ENCODE data around the gene DNASE1L3. TPM values are rescaled to one million over a fixed set of nuclear protein-coding genes. Genes with fewer than 3 reads are reported as not detected.

Gene DNASE1L3
- total and polyA plus RNA-seq, 2 donors (not counting 3 experiments of a cell fraction or from before 2014, with no cell fraction given): 0.95 to 1.3 TPM

DNA sequence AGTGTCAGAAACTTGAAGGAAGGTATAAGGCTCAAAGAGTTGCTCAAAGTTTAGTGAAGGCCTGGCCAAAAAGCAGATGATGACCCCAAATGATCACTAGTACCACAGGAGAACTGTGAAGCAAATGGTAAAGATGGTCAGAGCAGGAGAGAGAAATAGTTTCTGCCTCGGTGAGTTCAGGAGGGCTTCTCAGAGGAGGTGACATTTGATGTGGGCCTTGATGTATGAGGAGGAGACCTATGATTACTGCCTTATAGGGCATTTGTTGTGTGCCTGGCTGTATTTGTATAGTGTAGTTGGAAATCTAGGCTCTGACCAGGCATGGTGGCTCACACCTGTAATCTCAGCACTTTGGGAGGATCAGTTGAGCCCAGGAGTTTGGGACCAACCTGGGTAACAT lies 50.4 kb downstream of the DNASE1L3 start:
- Histone ChIP-seq H3K27me3 (ENCODE audit: control insufficient read depth in 2 of 2, insufficient read depth in 2 of 2, low read length in 2 of 2) (no peaks in the 10 kb centered on the region), H2AFZ (ENCODE audit: low read depth, low read length) (no peak overlapping the region), H3K4me3 (replicated peaks in 1 of 3; ENCODE audit: insufficient read depth in 1 of 3, low read depth in 1 of 3, low read length in 3 of 3) (no peak overlapping the region), H3K4me2 (ENCODE audit: insufficient read depth, low read length) (no peak overlapping the region), H3K9me1 (replicated peaks; ENCODE audit: control insufficient read depth, extremely low read depth, insufficient read depth, low read length) (no peaks in the 10 kb centered on the region), H3K4me1 (ENCODE audit: control insufficient read depth, extremely low read depth, insufficient read depth, low read length) (peaks cover 41% of the 10 kb centered on the region), H3K9ac (replicated peaks; ENCODE audit: extremely low read depth, insufficient read depth, low read length) (no peak overlapping the region), H3K9me3 (replicated peaks; ENCODE audit: control insufficient read depth, insufficient read depth, low read length) (no peaks in the 10 kb centered on the region), H4K20me1 (replicated peaks; ENCODE audit: control insufficient read depth, extremely low read depth, insufficient read depth, low read length) (no peaks in the 10 kb centered on the region), H3K36me3 (ENCODE audit: control insufficient read depth in 2 of 2, extremely low read depth in 1 of 2, insufficient read depth in 2 of 2, low read length in 2 of 2) (peaks cover 66 to 73% of the 10 kb centered on the region in 2 experiments), H3K27ac (ENCODE audit: insufficient read depth, low read depth, low read length) (no peak overlapping the region), H3K79me2 (ENCODE audit: control insufficient read depth, insufficient read depth, low read length) (peaks cover 10% of the 10 kb centered on the region)
- ChIA-PET POLR2A (no interaction called here), CTCF (no interaction called here)
- intact Hi-C loops (cut with micrococcal nuclease) (loop anchor here (5.0 kb wide), 2 partner anchors 148 to 188 kb away; no protein-coding TSS in a partner anchor), dilution Hi-C loops (cut with MboI; ENCODE audit: extremely low pct_ligation_motif_present, low sequenced_read_pairs) (no loop called here)
- DNase-seq (ENCODE audit: low read depth, low spot score) (no peak), FAIRE-seq (no peak)
- TF ChIP-seq JUN (IDR thresholded peaks at IDR 0.05; ENCODE audit: borderline replicate concordance, insufficient read depth, insufficient read length, low read depth) (no peak), POLR2A (IDR thresholded peaks at IDR 0.05; ENCODE audit: low read depth, low read length) (no peak)
- no TSS peak for BruUV-seq (replicated peaks)

DNA sequence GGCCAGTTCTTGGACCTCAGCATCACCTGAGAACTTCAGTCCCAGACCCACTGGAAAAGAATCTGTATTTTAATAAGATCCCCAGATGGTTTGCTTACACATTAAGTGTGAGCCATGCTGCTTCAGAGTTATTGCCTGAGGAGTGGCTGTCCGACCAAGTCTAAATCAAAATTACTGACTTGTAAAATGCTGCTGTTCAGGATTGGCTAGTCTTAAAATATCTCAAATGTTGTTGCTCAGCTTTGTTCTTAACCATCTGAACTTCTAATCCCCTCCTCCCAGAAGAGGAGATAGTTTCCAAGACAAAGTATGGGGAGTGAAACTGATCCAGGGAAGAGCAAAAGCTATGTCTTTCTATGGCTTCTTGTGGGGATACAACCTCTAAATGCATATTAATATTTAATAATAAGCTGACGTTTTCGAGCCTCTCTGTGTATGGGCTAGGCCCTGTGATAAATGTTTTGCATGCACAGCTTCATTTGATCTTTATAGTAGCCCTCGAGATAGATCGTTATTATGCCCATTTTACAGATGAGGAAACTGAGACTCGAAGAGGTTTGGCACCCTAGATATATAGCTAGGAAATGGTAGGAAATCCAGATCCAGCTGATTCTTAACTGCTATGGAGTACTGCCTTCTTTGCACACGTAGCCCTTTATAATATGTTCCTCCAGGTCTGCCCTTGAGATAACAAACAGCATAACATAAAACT lies 52.2 kb downstream of the DNASE1L3 start:
- no peak for DNase-seq (ENCODE audit: low read depth, low spot score)
- Histone ChIP-seq H3K9me3 (replicated peaks; ENCODE audit: control insufficient read depth, insufficient read depth, low read length) (no peaks in the 10 kb centered on the region), H3K27me3 (ENCODE audit: control insufficient read depth in 2 of 2, insufficient read depth in 2 of 2, low read length in 2 of 2) (no peaks in the 10 kb centered on the region), H3K4me2 (ENCODE audit: insufficient read depth, low read length) (no peak overlapping the region), H3K4me1 (ENCODE audit: control insufficient read depth, extremely low read depth, insufficient read depth, low read length) (peaks cover 32% of the 10 kb centered on the region), H3K79me2 (ENCODE audit: control insufficient read depth, insufficient read depth, low read length) (peaks cover 6% of the 10 kb centered on the region), H4K20me1 (replicated peaks; ENCODE audit: control insufficient read depth, extremely low read depth, insufficient read depth, low read length) (no peaks in the 10 kb centered on the region), H2AFZ (ENCODE audit: low read depth, low read length) (no peak overlapping the region), H3K4me3 (replicated peaks in 1 of 3; ENCODE audit: insufficient read depth in 1 of 3, low read depth in 1 of 3, low read length in 3 of 3) (no peak overlapping the region), H3K9ac (replicated peaks; ENCODE audit: extremely low read depth, insufficient read depth, low read length) (no peak overlapping the region), H3K36me3 (ENCODE audit: control insufficient read depth in 2 of 2, extremely low read depth in 1 of 2, insufficient read depth in 2 of 2, low read length in 2 of 2) (peaks cover 61 to 69% of the 10 kb centered on the region in 2 experiments), H3K27ac (ENCODE audit: insufficient read depth, low read depth, low read length) (no peak overlapping the region), H3K9me1 (replicated peaks; ENCODE audit: control insufficient read depth, extremely low read depth, insufficient read depth, low read length) (no peaks in the 10 kb centered on the region)
- no TSS peak for BruUV-seq (replicated peaks)
- FAIRE-seq: no peak
- ChIA-PET CTCF (interaction anchor here (1.5 kb wide), 1 partner anchor 9 kb away, joined by 5 read pairs; no protein-coding TSS in a partner anchor), POLR2A (no interaction called here)
- TF ChIP-seq EZH2 (IDR thresholded peaks at IDR 0.05; ENCODE audit: borderline replicate concordance, low read depth, low read length, severe bottlenecking) (no peak), POLR2A (IDR thresholded peaks at IDR 0.05; ENCODE audit: low read depth, low read length) (no peak), JUN (IDR thresholded peaks at IDR 0.05; ENCODE audit: borderline replicate concordance, insufficient read depth, insufficient read length, low read depth) (no peak), POLR2AphosphoS5 (IDR thresholded peaks at IDR 0.05; ENCODE audit: insufficient read depth, low read depth, low read length) (no peak), FOS (IDR thresholded peaks at IDR 0.05; ENCODE audit: borderline replicate concordance, insufficient read depth, low read length) (no peak), GATA2 (IDR thresholded peaks at IDR 0.05; ENCODE audit: insufficient read depth, insufficient read length, low read depth, low read length) (no peak), MYC (IDR thresholded peaks at IDR 0.05; ENCODE audit: low read depth, low read length) (no peak)
- TF ChIP-seq, protein P1, sequence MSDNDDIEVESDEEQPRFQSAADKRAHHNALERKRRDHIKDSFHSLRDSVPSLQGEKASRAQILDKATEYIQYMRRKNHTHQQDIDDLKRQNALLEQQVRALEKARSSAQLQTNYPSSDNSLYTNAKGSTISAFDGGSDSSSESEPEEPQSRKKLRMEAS (IDR thresholded peaks at IDR 0.05; ENCODE audit: insufficient read depth, insufficient read length): no peak
- TF ChIP-seq, protein P2, sequence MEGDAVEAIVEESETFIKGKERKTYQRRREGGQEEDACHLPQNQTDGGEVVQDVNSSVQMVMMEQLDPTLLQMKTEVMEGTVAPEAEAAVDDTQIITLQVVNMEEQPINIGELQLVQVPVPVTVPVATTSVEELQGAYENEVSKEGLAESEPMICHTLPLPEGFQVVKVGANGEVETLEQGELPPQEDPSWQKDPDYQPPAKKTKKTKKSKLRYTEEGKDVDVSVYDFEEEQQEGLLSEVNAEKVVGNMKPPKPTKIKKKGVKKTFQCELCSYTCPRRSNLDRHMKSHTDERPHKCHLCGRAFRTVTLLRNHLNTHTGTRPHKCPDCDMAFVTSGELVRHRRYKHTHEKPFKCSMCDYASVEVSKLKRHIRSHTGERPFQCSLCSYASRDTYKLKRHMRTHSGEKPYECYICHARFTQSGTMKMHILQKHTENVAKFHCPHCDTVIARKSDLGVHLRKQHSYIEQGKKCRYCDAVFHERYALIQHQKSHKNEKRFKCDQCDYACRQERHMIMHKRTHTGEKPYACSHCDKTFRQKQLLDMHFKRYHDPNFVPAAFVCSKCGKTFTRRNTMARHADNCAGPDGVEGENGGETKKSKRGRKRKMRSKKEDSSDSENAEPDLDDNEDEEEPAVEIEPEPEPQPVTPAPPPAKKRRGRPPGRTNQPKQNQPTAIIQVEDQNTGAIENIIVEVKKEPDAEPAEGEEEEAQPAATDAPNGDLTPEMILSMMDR (IDR thresholded peaks at IDR 0.05; ENCODE audit: extremely low read depth in 1 of 2, insufficient read depth in 1 of 2, low read depth in 1 of 2, low read length in 2 of 2): no peak
- intact Hi-C loops (cut with micrococcal nuclease): no loop called here
- dilution Hi-C loops (cut with MboI; ENCODE audit: extremely low pct_ligation_motif_present, low sequenced_read_pairs): loop anchor here (10.0 kb wide), 1 partner anchor 64 kb away; no protein-coding TSS in a partner anchor

All from endothelial cell of umbilical vein (primary cell).